ENCODE data around the gene INVS.
"Not testable (repeated sequence)": the region's sequence is repeated elsewhere in the genome, so short reads cannot be mapped to it uniquely, and the experiment has no call there.

DNA sequence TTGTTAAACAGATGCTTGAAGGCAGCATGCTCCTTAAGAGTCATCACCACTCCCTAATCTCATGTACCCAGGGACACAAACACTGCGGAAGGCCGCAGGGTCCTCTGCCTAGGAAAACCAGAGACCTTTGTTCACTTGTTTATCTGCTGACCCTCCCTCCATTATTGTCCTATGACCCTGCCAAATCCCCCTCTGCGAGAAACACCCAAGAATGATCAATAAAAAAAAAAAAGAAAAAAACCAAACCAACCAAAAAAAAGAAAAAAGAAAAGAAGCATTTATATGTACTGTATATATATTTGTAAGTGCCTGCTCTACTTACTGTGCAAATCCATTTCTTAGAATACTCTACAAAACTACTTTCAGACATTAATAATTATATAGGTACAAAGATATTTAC is 30.0 kb upstream of the INVS start:
- TF ChIP-seq BACH2 (CRISPR knock-in tag; IDR thresholded peaks at IDR 0.05; ENCODE audit: borderline replicate concordance); TCF4 (CRISPR knock-in tag; IDR thresholded peaks at IDR 0.05; ENCODE audit: borderline replicate concordance); GLIS3 (CRISPR knock-in tag; IDR thresholded peaks at IDR 0.05); TOX (CRISPR knock-in tag; IDR thresholded peaks at IDR 0.05; ENCODE audit: borderline replicate concordance): not testable (repeated sequence)
- TF ChIP-seq, protein P1, sequence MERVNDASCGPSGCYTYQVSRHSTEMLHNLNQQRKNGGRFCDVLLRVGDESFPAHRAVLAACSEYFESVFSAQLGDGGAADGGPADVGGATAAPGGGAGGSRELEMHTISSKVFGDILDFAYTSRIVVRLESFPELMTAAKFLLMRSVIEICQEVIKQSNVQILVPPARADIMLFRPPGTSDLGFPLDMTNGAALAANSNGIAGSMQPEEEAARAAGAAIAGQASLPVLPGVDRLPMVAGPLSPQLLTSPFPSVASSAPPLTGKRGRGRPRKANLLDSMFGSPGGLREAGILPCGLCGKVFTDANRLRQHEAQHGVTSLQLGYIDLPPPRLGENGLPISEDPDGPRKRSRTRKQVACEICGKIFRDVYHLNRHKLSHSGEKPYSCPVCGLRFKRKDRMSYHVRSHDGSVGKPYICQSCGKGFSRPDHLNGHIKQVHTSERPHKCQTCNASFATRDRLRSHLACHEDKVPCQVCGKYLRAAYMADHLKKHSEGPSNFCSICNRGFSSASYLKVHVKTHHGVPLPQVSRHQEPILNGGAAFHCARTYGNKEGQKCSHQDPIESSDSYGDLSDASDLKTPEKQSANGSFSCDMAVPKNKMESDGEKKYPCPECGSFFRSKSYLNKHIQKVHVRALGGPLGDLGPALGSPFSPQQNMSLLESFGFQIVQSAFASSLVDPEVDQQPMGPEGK (CRISPR knock-in tag; IDR thresholded peaks at IDR 0.05; ENCODE audit: borderline replicate concordance), result not testable (repeated sequence)

Measured in SK-N-SH treated with all-trans-retinoic acid at 6 μM for 48 hours (cell line).